PC-9 (cell line): ENCODE measurements around the gene RAC3. TPM values are rescaled to one million over a fixed set of nuclear protein-coding genes. Genes with fewer than 3 reads are reported as not detected.
A peak's percentile ranks its signal among the peaks of the same experiment; 100 is the strongest.
"Not testable (repeated sequence)": the region's sequence is repeated elsewhere in the genome, so short reads cannot be mapped to it uniquely, and the experiment has no call there.

Source experiments
- BruUV-seq: library from RNA; stranded (reverse); fragments of 400-500 nt; replicated peaks from 2 replicates; lab custom pipeline; 2021; lab: Mats Ljungman, UMichigan
- CTCF ChIA-PET: fragments of 300-600 bp; sonication (Branson Sonifier 250); formaldehyde crosslinking; loops from one replicate; lab custom pipeline; 2022; ENCODE audit warnings: antibody characterized with exemption; lab: Charles Lee
- POLR2A ChIA-PET: fragments of 300-600 bp; sonication (Branson Sonifier 250); formaldehyde crosslinking; loops from one replicate; lab custom pipeline; 2022; ENCODE audit warnings: antibody characterized with exemption; ENCODE audit not compliant: unreplicated experiment; lab: Charles Lee
- DNase-seq, 2 experiments: peaks; one replicate each; pipeline versions ENCODE4 v3.0.0 to v3.0.0-alpha.2; 2015 to 2022; ENCODE audit warnings: mixed read lengths in 1 of 2
- H2AFZ ChIP-seq: fragments of 200-600 bp; sonication (generic); 2 replicates; pipeline ENCODE4 v1.8.1; 2017; ENCODE audit warnings: antibody characterized with exemption
- H3F3A ChIP-seq: fragments of 200-600 bp; sonication (generic); 2 replicates; pipeline ENCODE4 v1.8.1; 2017; ENCODE audit warnings: antibody characterized with exemption, mild to moderate bottlenecking, low read depth; ENCODE audit not compliant: insufficient read depth
- H3K27ac ChIP-seq: fragments of 200-600 bp; sonication (generic); 2 replicates; pipeline ENCODE4 v1.6.1; 2016; ENCODE audit warnings: mixed run types
- H3K27me3 ChIP-seq: fragments of 200-600 bp; sonication (generic); 2 replicates; pipeline ENCODE4 v1.6.1; 2016; ENCODE audit warnings: low read depth, mixed run types; ENCODE audit not compliant: insufficient read depth
- H3K36me3 ChIP-seq: fragments of 200-600 bp; sonication (generic); 2 replicates; pipeline ENCODE4 v1.6.1; 2016; ENCODE audit warnings: low read depth, mixed run types
- H3K4me1 ChIP-seq: fragments of 200-600 bp; sonication (generic); replicated peaks from 2 replicates; pipeline ENCODE4 v1.6.1; 2016; ENCODE audit warnings: mixed run types; ENCODE audit not compliant: insufficient read depth
- H3K4me2 ChIP-seq: fragments of 200-600 bp; sonication (generic); 2 replicates; pipeline ENCODE4 v1.6.1; 2017; ENCODE audit warnings: mixed run types
- H3K4me3 ChIP-seq: fragments of 200-600 bp; sonication (generic); 2 replicates; pipeline ENCODE4 v1.6.1; 2016; ENCODE audit warnings: mixed run types
- H3K79me2 ChIP-seq: fragments of 200-600 bp; sonication (generic); 2 replicates; pipeline ENCODE4 v1.6.1; 2017; ENCODE audit warnings: low read depth, mixed run types
- H3K9me2 ChIP-seq: fragments of 200-600 bp; sonication (generic); 2 replicates; pipeline ENCODE4 v1.8.1; 2017; ENCODE audit warnings: mild to moderate bottlenecking; ENCODE audit not compliant: insufficient read depth
- H3K9me3 ChIP-seq: fragments of 200-600 bp; sonication (generic); 2 replicates; pipeline ENCODE4 v1.8.1; 2016; ENCODE audit warnings: low read depth; ENCODE audit not compliant: insufficient read depth
- H4K20me1 ChIP-seq: fragments of 200-600 bp; sonication (generic); 2 replicates; pipeline ENCODE4 v1.8.1; 2017; ENCODE audit not compliant: insufficient read depth
- CTCF ChIP-seq: fragments of 200-600 bp; sonication (generic); conservative IDR thresholded peaks from 2 replicates; pipeline ENCODE4 v1.6.1; 2017; ENCODE audit warnings: mixed run types, antibody characterized with exemption, mild to moderate bottlenecking, moderate library complexity
- EZH2 ChIP-seq: fragments of 200-600 bp; sonication (generic); IDR thresholded peaks from 2 replicates; pipeline ENCODE4 v1.8.0; 2017; ENCODE audit warnings: antibody characterized with exemption, low read depth
- intact Hi-C: fragments of 100-400 bp; cut with micrococcal nuclease; formaldehyde crosslinking; loops from one replicate; pipeline ENCODE4 v1.10.0; 2022; ENCODE audit not compliant: unreplicated experiment
- total RNA-seq: library from RNA; stranded (reverse); gene quantifications from 2 replicates; pipeline ENCODE4 v1.2.3, GENCODE V29; 2021

The RAC3 gene
- total RNA-seq, 1 experiment from 2014 or later: 32.3 TPM

- TF ChIP-seq EZH2: no peak
- TF ChIP-seq CTCF: no peak
- Histone ChIP-seq H3K4me2 (peak overlapping the region; percentile 90), H3K27ac (no peak overlapping the region), H2AFZ (peak overlapping the region; percentile 62; the same call in 1 of the 2 replicates), H3K4me3 (peak overlapping the region; percentile 66; the same call in 1 of the 2 replicates), H3K79me2 (no peaks in the 10 kb centered on the region), H3K9me3 (no peaks in the 10 kb centered on the region), H3K4me1 (0 out of 2 replicates have a peak, but pooled peaks cover 6% of the 10 kb centered on the region), H4K20me1 (no peaks in the 10 kb centered on the region), H3K36me3 (no peaks in the 10 kb centered on the region), H3K9me2 (no peaks in the 10 kb centered on the region), H3F3A (peaks cover 4% of the 10 kb centered on the region; the same call in 1 of the 2 replicates), H3K27me3 (no peaks in the 10 kb centered on the region)
- intact Hi-C loops: loop anchor here (2.0 to 10.0 kb wide), 3 partner anchors 59 to 207 kb away; partner anchors contain the start of gene FASN
- CTCF ChIA-PET: interaction anchor here (0.6 to 1.0 kb wide), 7 partner anchors 15 to 121 kb away, joined by 3 to 10 read pairs (median 3); partner anchors contain the start of genes CENPX, FASN and LRRC45
- no TSS peak for BruUV-seq
- POLR2A ChIA-PET: interaction anchor here (0.5 to 0.9 kb wide), 6 partner anchors 21 to 684 kb away, joined by 5 to 8 read pairs (median 6); partner anchors contain the start of gene DUS1L
- DNase-seq: no peak
These were observed 6.4 kb downstream of the RAC3 start for GRCh38 chr17:82037889-82038195.

- H3F3A ChIP-seq, H3K27me3 ChIP-seq, H3K79me2 ChIP-seq, CTCF ChIA-PET, BruUV-seq, H3K4me3 ChIP-seq, DNase-seq, H3K4me2 ChIP-seq, H4K20me1 ChIP-seq, H3K9me3 ChIP-seq, H3K9me2 ChIP-seq, H3K4me1 ChIP-seq, H3K36me3 ChIP-seq, H2AFZ ChIP-seq, POLR2A ChIA-PET, H3K27ac ChIP-seq: not testable (repeated sequence)
- intact Hi-C loops: loop anchor here (5.0 to 10.0 kb wide), 2 partner anchors 58 to 206 kb away; partner anchors contain the start of gene FASN
These were observed 7.4 kb downstream of the RAC3 start for GRCh38 chr17:82038796-82039409.

GRCh38 chr17:82039695-82040299, 8.3 kb downstream of the RAC3 start:
- POLR2A ChIA-PET: no interaction called here
- H3K27ac ChIP-seq: no peak overlapping the region
- TF ChIP-seq EZH2 (no peak), CTCF (no peak)
- H3K4me1 ChIP-seq: 0 out of 2 replicates have a peak, but pooled peaks cover 6% of the 10 kb centered on the region
- no peak overlapping the region for H2AFZ ChIP-seq
- no peak for DNase-seq
- no peaks in the 10 kb centered on the region for H4K20me1 ChIP-seq
- no peaks in the 10 kb centered on the region for H3K79me2 ChIP-seq
- no peaks in the 10 kb centered on the region for H3K9me3 ChIP-seq
- H3K4me2 ChIP-seq: no peak overlapping the region
- CTCF ChIA-PET: no interaction called here
- H3F3A ChIP-seq: peaks cover 4% of the 10 kb centered on the region; the same call in 1 of the 2 replicates
- no peak overlapping the region for H3K4me3 ChIP-seq
- no peaks in the 10 kb centered on the region for H3K9me2 ChIP-seq
- BruUV-seq: no TSS peak
- intact Hi-C loops: loop anchor here (5.0 to 10.0 kb wide), 2 partner anchors 58 to 205 kb away; partner anchors contain the start of gene FASN
- H3K27me3 ChIP-seq: no peaks in the 10 kb centered on the region
- no peaks in the 10 kb centered on the region for H3K36me3 ChIP-seq
